NCI-H82 treated with DMSO at 0.1 percent for 48 hours (cell line): ENCODE measurements around the gene FOXN4.

Experiments used
- DNase-seq: peaks from one replicate; lab custom pipeline; 2025; ENCODE audit not compliant: unreplicated experiment; lab: John Stamatoyannopoulos, UW

Gene FOXN4

GRCh38 chr12:109305547-109305946 lies 3.5 kb downstream of the FOXN4 start:
- no peak for DNase-seq

DNA sequence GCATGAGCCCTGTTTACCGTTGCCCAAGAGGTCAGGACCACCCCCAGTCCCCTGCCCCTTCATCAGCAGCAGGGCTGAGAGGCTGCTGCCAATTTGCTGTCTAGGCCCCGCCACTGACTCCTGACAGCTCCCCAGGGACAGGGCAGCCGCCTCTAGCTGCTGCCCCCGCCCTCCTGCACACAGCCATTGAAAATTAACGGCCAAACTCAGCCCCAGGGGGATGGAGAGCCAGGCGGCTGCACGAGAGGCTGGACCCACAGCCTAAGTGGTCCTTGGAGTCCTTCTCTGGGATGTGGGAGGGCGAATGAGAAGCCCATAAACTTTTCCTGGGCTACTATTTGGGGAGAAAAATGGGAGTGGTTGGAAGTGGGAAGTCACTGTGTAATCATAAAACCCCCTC lies 4.6 kb downstream of the FOXN4 start:
- DNase-seq = peak; percentile 8

DNA sequence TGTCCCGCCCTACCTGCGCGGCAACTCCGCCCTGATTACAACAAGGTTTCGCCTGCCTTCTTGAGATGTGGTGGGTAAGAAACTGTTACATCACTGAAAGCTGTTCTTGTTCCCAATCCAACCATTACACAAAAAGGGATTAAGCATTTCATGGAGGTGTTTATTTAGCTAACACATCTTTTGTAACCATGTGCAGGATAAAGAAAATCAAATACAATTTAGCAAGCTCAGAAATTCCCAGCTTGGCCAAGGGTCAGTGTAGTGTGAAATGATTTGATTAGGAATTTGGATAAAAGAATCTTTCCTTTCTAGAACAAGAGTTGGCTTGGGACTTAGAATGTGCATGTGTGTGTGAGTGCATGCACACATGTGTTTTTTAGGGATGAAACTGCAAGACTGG lies 6.3 kb downstream of the FOXN4 start:
- no peak for DNase-seq

DNA sequence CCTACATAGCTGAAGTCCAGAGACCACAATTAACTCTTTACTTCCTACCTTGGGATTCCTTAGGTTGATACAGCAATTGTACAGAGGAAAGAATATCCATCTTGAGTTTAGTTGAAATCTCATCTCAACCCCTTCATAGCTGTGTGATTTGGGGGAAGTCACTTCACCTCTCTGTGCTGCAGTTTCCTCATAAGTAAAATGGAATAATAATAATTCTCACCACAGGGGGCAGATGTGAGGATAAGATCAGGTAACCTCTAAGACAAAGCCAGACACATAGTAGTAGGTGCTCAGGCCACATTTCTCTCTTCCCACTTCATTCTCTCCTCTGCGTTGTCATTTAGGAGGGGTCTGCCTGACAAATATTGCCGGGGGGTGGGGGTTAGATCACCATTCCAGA lies 6.7 kb downstream of the FOXN4 start:
- DNase-seq = no peak

GRCh38 chr12:109301643-109302168 lies 7.4 kb downstream of the FOXN4 start:
- DNase-seq = no peak

DNA sequence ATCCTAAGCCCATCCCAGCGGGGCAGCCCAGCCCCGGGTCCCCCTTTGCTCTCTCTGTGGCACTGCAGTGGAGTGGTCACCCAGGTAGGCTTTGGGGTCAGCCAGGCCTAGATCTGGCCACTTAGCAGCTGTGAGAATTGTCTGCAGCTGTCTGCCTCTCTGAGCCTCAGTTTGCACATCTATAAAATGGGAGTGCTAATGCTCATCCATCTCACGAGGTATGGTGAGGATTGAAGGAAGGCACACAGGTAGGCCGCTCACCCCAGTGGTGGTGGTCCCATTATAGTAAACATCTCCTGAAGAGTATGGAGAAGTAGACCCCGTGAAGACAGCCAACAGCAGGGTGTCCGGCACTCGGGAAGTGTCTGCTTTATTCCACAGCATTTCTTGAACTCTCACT lies 9.2 kb downstream of the FOXN4 start:
- no peak for DNase-seq

- no peak for DNase-seq
These were observed 12.7 kb downstream of the FOXN4 start for GRCh38 chr12:109296431-109296830.

- DNase-seq = no peak
These were observed 13.2 kb downstream of the FOXN4 start for GRCh38 chr12:109295764-109296425.

DNA sequence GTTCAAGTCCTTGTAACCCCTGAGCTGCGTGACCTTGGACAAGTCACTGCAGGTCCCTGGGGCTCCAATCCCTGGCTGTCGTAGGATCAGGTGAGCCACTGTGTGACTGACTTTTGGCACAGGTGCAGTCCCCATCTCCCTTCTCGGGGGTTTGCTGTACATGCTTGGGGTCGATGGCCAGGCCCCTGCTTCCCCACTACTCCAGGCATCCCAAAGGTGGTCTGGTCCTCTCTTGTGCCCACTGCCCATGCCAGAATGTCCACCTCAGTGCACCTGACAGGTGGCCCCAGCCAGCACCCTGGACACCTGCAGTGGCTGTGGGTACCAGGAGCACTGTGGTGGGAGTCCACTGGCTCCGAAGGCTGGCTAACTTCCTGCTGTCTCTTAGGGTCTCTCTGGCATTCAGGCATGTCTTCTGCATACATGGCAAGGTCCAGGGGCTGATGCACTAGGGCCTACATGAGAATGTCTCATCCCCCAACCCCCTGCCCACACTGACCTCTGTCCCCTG lies 14.7 kb downstream of the FOXN4 start:
- DNase-seq = no peak

GRCh38 chr12:109293106-109293505 lies 16.0 kb downstream of the FOXN4 start:
- no peak for DNase-seq

DNA sequence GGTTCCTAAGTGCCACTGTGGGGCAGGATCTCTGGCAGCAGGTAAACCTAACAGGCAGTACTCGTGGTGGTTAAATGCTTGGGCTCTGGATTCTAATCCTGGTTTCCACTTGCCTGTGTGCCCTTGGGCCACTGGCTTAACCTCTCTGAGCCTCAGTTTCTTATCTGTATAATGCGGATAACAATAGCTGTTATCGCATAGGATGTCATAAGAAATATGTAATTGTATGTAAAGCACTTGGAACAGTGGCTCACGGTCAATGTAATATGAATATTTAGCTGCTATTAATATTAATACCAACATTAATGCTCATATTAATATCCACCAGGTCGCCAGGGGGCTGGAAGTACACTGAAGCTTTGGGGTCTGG lies 16.8 kb downstream of the FOXN4 start:
- no peak for DNase-seq

DNA sequence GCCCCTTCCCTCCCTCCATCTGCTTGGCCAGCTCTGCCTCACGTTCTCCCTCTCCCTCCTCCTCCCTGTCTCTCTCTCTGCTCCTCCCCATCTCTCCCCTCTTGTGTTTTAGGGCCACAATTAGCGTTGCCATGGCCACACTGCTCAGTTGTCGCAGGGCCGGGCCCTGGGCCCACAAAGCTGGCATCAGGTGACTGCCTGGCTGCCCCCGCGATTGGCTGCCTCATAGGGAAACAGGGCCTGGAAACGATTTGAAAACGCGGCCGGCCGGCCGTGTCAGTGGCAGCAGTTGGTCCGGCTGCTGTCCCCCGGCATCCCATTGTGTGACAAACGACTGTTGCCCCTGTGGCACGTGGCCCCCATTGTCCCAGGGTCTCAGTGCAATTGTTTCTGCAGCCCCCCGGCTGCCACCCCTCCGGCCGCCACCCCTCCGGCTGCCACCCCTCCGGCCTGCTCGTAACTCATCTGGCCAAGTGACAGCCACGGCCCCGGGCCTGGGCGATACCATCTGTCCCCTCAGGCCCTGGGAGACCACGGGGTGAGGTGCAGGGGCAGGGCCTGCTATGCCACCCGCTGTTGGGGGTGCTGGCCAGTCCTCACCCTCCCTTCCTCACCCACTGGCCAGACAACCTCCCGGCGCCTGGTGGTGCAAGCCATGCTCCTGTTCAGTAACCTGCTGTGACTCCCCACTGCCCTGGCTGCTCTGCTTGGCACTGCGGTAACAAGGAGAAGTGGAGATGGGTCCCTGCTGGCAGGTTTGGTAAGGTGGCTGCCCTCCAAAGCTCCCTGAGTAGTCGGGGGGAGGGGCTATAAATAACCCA lies 17.4 kb downstream of the FOXN4 start:
- no peak for DNase-seq

- no peak for DNase-seq
These were observed 18.0 kb downstream of the FOXN4 start for GRCh38 chr12:109291117-109291516.

DNA sequence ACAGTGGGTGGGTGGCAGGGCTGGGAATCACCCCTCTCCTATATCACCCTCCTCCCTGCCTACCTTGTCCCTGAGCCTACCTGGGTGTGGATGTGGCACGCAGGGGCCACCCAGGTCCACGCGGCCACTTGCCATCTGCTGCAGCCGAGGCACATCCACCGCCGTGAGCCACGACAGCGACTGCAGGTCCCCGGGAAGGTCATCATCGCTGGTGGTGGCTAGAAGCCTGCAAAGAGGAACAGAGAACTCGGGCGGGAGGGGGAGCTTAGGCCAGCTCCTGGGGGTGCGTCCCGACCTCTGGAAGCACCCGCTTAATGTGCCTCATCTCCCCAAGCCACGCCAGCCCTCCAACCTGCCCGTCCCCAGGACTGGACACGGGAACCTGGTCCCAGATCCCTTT lies 19.0 kb downstream of the FOXN4 start:
- DNase-seq = no peak

DNA sequence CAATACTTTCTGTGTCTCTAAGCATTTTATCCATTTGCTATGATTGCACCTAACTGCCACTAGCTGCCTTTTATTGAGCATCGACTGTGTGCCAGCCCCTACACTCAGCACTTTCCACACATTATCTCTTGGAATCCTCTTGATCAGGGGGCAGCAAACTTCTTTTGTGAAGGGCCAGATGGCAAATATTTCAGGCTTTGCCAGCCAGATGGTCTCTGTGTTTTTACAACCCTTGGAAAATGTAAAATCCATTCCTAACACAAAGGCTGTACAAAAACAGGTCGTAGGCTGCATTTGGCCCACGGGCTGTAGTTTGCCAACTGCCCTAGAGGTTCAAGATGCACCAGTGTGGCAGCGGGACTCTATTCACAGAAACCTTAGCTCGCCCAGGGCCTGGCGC lies 19.5 kb downstream of the FOXN4 start:
- DNase-seq = no peak

DNA sequence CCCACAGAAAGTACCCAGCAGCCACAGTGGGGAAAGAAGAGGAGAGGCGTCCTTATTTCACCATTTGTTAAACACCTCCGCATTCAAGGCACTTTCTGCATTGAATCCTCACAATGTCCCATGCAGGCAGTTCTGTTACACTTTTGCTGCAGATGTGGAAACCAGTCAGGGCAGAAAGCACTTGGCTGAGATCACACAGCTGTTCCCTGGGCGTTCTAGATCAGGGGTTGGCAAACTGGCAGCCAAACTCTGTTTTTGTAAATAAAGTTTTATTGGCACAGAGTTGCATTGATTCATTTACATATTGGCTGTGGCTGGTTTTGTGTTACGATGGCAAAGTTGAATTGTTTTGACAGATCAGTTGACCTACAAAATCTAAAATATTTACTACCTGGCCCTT lies 20.1 kb downstream of the FOXN4 start:
- no peak for DNase-seq

GRCh38 chr12:109288571-109288970 lies 20.5 kb downstream of the FOXN4 start:
- DNase-seq = no peak

GRCh38 chr12:109287811-109288469 lies 21.1 kb downstream of the FOXN4 start:
- no peak for DNase-seq

DNA sequence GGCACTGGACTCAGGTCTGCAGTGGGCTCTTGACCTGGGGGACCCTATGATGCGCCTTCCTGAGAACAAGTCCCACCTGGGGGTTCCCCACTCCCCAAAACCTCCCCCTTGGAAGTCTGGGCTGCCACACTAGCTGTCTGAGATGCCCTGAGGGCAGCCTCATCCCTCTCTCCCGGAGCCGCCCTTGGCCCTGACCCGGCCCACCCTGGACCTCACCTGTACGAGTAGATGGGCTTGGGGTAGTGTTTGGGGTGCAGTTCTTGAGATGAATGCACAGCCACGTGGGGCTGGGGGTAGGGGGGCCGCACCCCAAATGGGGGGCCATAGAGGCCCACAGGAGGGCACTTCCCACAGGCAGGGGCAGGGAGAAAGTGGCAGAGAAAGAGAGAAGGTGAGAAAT lies 21.9 kb downstream of the FOXN4 start:
- DNase-seq = no peak

DNA sequence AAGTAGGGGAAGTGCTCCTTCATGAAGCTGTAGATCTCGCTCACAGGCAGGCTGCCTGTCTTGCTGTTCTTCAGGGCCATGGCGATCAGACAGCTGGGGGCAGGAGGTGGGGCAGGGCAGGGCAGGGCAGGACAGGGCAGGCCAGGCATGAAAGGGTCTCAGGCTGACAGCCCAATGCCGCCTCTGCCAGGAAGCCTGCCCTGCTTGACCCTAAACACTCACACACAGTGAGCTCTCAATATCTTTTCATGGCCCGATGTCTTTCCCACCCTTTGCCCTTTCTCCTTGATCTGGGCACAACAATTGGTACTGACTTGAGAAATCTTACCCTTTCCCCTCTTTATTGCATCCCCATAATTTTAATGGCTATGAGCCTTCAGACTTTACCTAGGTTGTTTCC lies 22.4 kb downstream of the FOXN4 start:
- no peak for DNase-seq

DNA sequence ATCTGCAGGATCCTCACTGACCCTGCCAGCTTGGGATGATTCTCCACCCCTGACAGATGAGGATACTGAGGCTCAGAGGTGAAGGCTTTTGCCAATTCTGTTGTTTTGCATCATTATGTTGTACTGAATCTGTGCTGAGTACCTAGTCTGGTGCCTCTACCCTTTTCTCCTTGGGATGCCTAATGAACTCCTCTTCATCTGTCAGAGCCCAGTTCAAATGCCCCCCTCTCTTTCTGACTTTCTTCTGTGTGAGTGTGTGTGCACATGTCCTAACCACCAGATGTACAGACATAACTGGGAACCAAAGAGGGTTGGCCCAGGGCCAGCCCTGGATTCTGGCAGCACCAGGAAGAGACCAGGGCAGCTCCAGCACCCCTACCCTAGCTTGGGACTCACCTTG lies 22.8 kb downstream of the FOXN4 start:
- no peak for DNase-seq

GRCh38 chr12:109284392-109284791 lies 24.7 kb downstream of the FOXN4 start:
- no peak for DNase-seq
